H1 (cell line): Measurements from ENCODE around the gene VMA21. TPM values are rescaled to one million over a fixed set of nuclear protein-coding genes. Genes with fewer than 3 reads are reported as not detected.

Source experiments
- CTCF ChIA-PET: fragments of 300-600 bp; sonication (Branson Sonifier 250); formaldehyde crosslinking; loops from one replicate; lab custom pipeline; 2021; ENCODE audit not compliant: partially characterized antibody; lab: Charles Lee
- POLR2A ChIA-PET: fragments of 300-600 bp; sonication (Branson Sonifier 250); formaldehyde crosslinking; loops from one replicate; lab custom pipeline; 2021; ENCODE audit warnings: inconsistent platforms; ENCODE audit not compliant: partially characterized antibody; lab: Charles Lee
- DNase-seq, 2 experiments: peaks; one replicate each; pipeline versions ENCODE4 v3.0.0 to v3.0.0-alpha.2; 2010 to 2022; ENCODE audit warnings: low spot score in 2 of 2, low read depth in 1 of 2, mixed read lengths in 1 of 2
- FAIRE-seq: peaks from 2 replicates; lab custom pipeline; 2011; peaks lifted over from hg19 to GRCh38; lab: Jason Lieb, UNC
- H2AFZ ChIP-seq: 2 replicates; pipeline ENCODE4 v1.8.1; 2012; ENCODE audit warnings: low read length, inconsistent platforms
- H2AK5ac ChIP-seq: 2 replicates; pipeline ENCODE4 v1.6.1; 2013; ENCODE audit warnings: low read depth, low read length
- H2BK120ac ChIP-seq: replicated peaks from 2 replicates; pipeline ENCODE3; 2013; ENCODE audit warnings: low read depth, low read length, inconsistent platforms
- H2BK12ac ChIP-seq: 2 replicates; pipeline ENCODE4 v1.6.1; 2013; ENCODE audit warnings: low read depth, low read length
- H2BK15ac ChIP-seq: 2 replicates; pipeline ENCODE4 v1.6.1; 2013; ENCODE audit warnings: low read length
- H2BK20ac ChIP-seq: 2 replicates; pipeline ENCODE4 v1.6.1; 2013; ENCODE audit warnings: low read length
- H2BK5ac ChIP-seq: 2 replicates; pipeline ENCODE4 v1.6.1; 2013; ENCODE audit warnings: low read depth, low read length
- H3K14ac ChIP-seq: 2 replicates; pipeline ENCODE4 v1.6.1; 2013; ENCODE audit warnings: inconsistent platforms; ENCODE audit not compliant: insufficient read length
- H3K18ac ChIP-seq: 2 replicates; pipeline ENCODE4 v1.6.1; 2013; ENCODE audit warnings: low read length; ENCODE audit errors: extremely low read depth
- H3K23ac ChIP-seq: 2 replicates; pipeline ENCODE4 v1.6.1; 2013; ENCODE audit warnings: inconsistent platforms; ENCODE audit not compliant: insufficient read length
- H3K23me2 ChIP-seq: 2 replicates; pipeline ENCODE4 v1.6.1; 2013; ENCODE audit warnings: low read depth, low read length
- H3K27ac ChIP-seq: 2 replicates; pipeline ENCODE4 v1.6.1; 2011; ENCODE audit warnings: low read depth, low read length, inconsistent platforms
- H3K27me3 ChIP-seq, 4 experiments: replicated peaks in 1 of 4; 1 replicate in 1 of 4; 2 replicates in 3 of 4; pipeline versions ENCODE4 v1.6.1 to v1.8.1; 2011 to 2013; ENCODE audit warnings: low read length in 3 of 4, mild to moderate bottlenecking in 3 of 4, inconsistent platforms in 2 of 4, mixed read lengths in 2 of 4, moderate library complexity in 1 of 4; ENCODE audit not compliant: control insufficient read depth in 3 of 4, insufficient read depth in 3 of 4; ENCODE audit errors: extremely low read depth in 1 of 4
- H3K36me3 ChIP-seq, 4 experiments: 2 replicates each; pipeline versions ENCODE4 v1.6.1 to v1.8.1; 2011 to 2013; ENCODE audit warnings: mild to moderate bottlenecking in 4 of 4, low read length in 3 of 4, moderate library complexity in 2 of 4, control low read depth in 1 of 4, inconsistent platforms in 1 of 4; ENCODE audit not compliant: insufficient read depth in 4 of 4, control insufficient read depth in 2 of 4
- H3K4ac ChIP-seq: replicated peaks from 2 replicates; pipeline ENCODE3; 2013; ENCODE audit warnings: low read length, low read depth, mixed read lengths, inconsistent platforms; ENCODE audit not compliant: insufficient read length
- H3K4me1 ChIP-seq, 4 experiments: replicated peaks in 1 of 4; 1 replicate in 1 of 4; 2 replicates in 3 of 4; pipeline versions ENCODE4 v1.6.1 to v1.8.1; 2011 to 2013; ENCODE audit warnings: low read length in 3 of 4, inconsistent platforms in 2 of 4, mixed read lengths in 1 of 4; ENCODE audit not compliant: insufficient read depth in 4 of 4, control insufficient read depth in 3 of 4
- H3K4me2 ChIP-seq, 2 experiments: 2 replicates each; pipeline versions ENCODE4 v1.6.1 to v1.8.1; 2011 to 2013; ENCODE audit warnings: low read depth in 2 of 2, low read length in 2 of 2, control low read depth in 1 of 2, inconsistent platforms in 1 of 2, mild to moderate bottlenecking in 1 of 2; ENCODE audit not compliant: insufficient read depth in 1 of 2
- H3K4me3 ChIP-seq, 4 experiments: fragments of 200-600, 300-600 bp in 1 of 4; sonication (generic), shearing (Covaris generic), sonication (Bioruptor Twin) in 1 of 4; 2 replicates each; pipeline versions ENCODE4 v1.5.1 to v1.8.1; 2011 to 2016; ENCODE audit warnings: low read length in 4 of 4, low read depth in 3 of 4, control low read depth in 2 of 4, inconsistent platforms in 2 of 4, mild to moderate bottlenecking in 2 of 4, mixed read lengths in 1 of 4, moderate library complexity in 1 of 4; ENCODE audit not compliant: insufficient read depth in 2 of 4; ENCODE audit errors: extremely low read depth in 1 of 4
- H3K56ac ChIP-seq: replicated peaks from 2 replicates; pipeline ENCODE3; 2013; ENCODE audit warnings: low read depth, mild to moderate bottlenecking, mixed read lengths, low read length, inconsistent platforms; ENCODE audit not compliant: insufficient read length
- H3K79me1 ChIP-seq: 2 replicates; pipeline ENCODE4 v1.6.1; 2013; ENCODE audit warnings: low read depth, low read length, control low read depth
- H3K79me2 ChIP-seq, 2 experiments: 2 replicates each; pipeline versions ENCODE4 v1.6.1 to v1.8.1; 2012 to 2013; ENCODE audit warnings: low read length in 2 of 2, mild to moderate bottlenecking in 2 of 2, inconsistent platforms in 1 of 2; ENCODE audit not compliant: insufficient read depth in 2 of 2, control insufficient read depth in 1 of 2
- H3K9ac ChIP-seq, 4 experiments: replicated peaks in 1 of 4; 1 replicate in 1 of 4; 2 replicates in 3 of 4; pipeline versions ENCODE4 v1.6.1 to v1.8.1; 2011 to 2013; ENCODE audit warnings: low read depth in 3 of 4, low read length in 3 of 4, control low read depth in 2 of 4, mild to moderate bottlenecking in 2 of 4, moderate library complexity in 2 of 4, inconsistent platforms in 1 of 4; ENCODE audit errors: extremely low read depth in 1 of 4
- H3K9me3 ChIP-seq, 2 experiments: 2 replicates each; pipeline versions ENCODE4 v1.6.1 to v1.8.1; 2012 to 2013; ENCODE audit warnings: mild to moderate bottlenecking in 2 of 2, moderate library complexity in 2 of 2, control low read depth in 1 of 2, inconsistent platforms in 1 of 2, low read depth in 1 of 2, low read length in 1 of 2, mixed read lengths in 1 of 2; ENCODE audit not compliant: insufficient read depth in 2 of 2
- H4K20me1 ChIP-seq, 2 experiments: replicated peaks in 1 of 2; 2 replicates each; pipeline versions ENCODE3 to v1.8.1; 2011 to 2013; ENCODE audit warnings: inconsistent platforms in 2 of 2, low read length in 2 of 2, mild to moderate bottlenecking in 1 of 2; ENCODE audit not compliant: insufficient read depth in 2 of 2, control insufficient read depth in 1 of 2
- H4K5ac ChIP-seq: 2 replicates; pipeline ENCODE4 v1.6.1; 2013; ENCODE audit warnings: low read length, low read depth, mixed read lengths, inconsistent platforms; ENCODE audit not compliant: insufficient read length
- H4K8ac ChIP-seq: 2 replicates; pipeline ENCODE4 v1.8.0; 2013; ENCODE audit warnings: mild to moderate bottlenecking, moderate library complexity, low read length, inconsistent platforms; ENCODE audit not compliant: insufficient read depth; ENCODE audit errors: extremely low read depth
- H4K91ac ChIP-seq: replicated peaks from 2 replicates; pipeline ENCODE3; 2013; ENCODE audit warnings: low read length, mixed read lengths, inconsistent platforms; ENCODE audit not compliant: insufficient read length
- JUND ChIP-seq: IDR thresholded peaks from 2 replicates; pipeline ENCODE4 v1.6.1; 2011; ENCODE audit warnings: mild to moderate bottlenecking, improper control_type of control experiment, low read length
- SUZ12 ChIP-seq: fragments of 200-600 bp; sonication (generic); IDR thresholded peaks from 2 replicates; pipeline ENCODE4 v1.6.1; 2012; ENCODE audit warnings: mild to moderate bottlenecking, inconsistent platforms, low read length, moderate library complexity, mixed read lengths
- WGBS, 2 experiments: shearing (Covaris generic) in 1 of 2; methylation state at CpG; one replicate each; pipeline versions ENCODE4 v1.1.6 to v1.1.7; 2013 to 2015; ENCODE audit warnings: low lambda C conversion rate in 2 of 2, mixed read lengths in 2 of 2, inconsistent platforms in 1 of 2, low coverage in 1 of 2, missing lambda C conversion rate in 1 of 2; ENCODE audit not compliant: insufficient replicate concordance in 2 of 2, insufficient coverage in 1 of 2, insufficient read length in 1 of 2; ENCODE audit errors: extremely low coverage in 1 of 2, missing lambda C conversion rate in 1 of 2; 5-methylcytosine and 5-hydroxymethylcytosine counted together
- polyA plus RNA-seq, 7 experiments: library from polyadenylated mRNA; depleted of rRNA in 3 of 7; stranded (reverse) in 5 of 7; unstranded in 2 of 7; fragments of >200 nt in 5 of 7; fragments of 200-250 nt in 2 of 7; gene quantifications; 1 replicate in 5 of 7; 2 replicates in 1 of 7; 4 replicates in 1 of 7; pipeline versions ENCODE4 v1.2.1 to v1.2.3, GENCODE V29; 2011 to 2013; ENCODE audit warnings: missing spikeins in 2 of 7, mixed read lengths in 2 of 7
- total RNA-seq: library from RNA; stranded (reverse); fragmentation: NEBNext Ultra II Directional; extraction: Animal tissue kit (Norgen Biotek cat#: 25700); gene quantifications from 2 replicates; pipeline ENCODE4 v1.2.1, GENCODE V29; 2021

VMA21 gene
- total and polyA plus RNA-seq, 2 of the 8 experiments (the other 6 are each of a cell fraction or from before 2014, with no cell fraction given): 25.8 to 65.4 TPM

DNA sequence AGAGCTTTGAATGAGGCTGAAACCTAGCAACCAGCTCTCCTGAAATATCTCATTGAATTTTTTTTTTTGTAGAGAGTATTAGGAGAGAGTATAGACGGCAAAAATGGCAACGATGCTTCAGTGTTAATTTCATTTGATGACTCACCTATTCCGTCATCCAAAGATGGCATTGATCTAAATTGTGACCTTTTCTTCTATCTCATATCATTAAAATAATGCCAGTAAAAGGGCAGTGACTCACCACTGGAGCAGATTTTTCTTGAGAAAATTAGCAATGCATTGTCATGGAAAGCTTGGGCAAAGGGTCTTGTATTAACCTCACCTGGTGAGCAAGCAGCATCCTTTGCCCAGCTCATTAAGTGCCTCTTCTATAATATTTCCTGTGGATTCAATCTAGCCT, 19.6 kb downstream of the VMA21 start:
- CTCF ChIA-PET: no interaction called here

More for the DNA sequence above, 19.6 kb downstream of the VMA21 start:
- peaks cover 0 to 2% (median 0%) of the 10 kb centered on the region in 4 experiments; a peak in 2 of 7 replicates for H3K4me1 ChIP-seq
- H3K14ac ChIP-seq: no peak overlapping the region
- no peak overlapping the region for H3K4me3 ChIP-seq
- no peak overlapping the region for H2AK5ac ChIP-seq
- no peaks in the 10 kb centered on the region for H3K36me3 ChIP-seq
- no peaks in the 10 kb centered on the region for H4K20me1 ChIP-seq
- H3K23me2 ChIP-seq: no peaks in the 10 kb centered on the region
- H3K27me3 ChIP-seq: no peaks in the 10 kb centered on the region
- FAIRE-seq (no peak), DNase-seq (no peak)
- no peaks in the 10 kb centered on the region for H3K9me3 ChIP-seq
- no peak overlapping the region for H3K27ac ChIP-seq
- no peak overlapping the region for H2AFZ ChIP-seq
- H3K9ac ChIP-seq: no peak overlapping the region
- H2BK15ac ChIP-seq: no peak overlapping the region
- TF ChIP-seq SUZ12 (no peak), JUND (0 out of 2 replicates have a peak, but pooled peaks have one; percentile 39)
- POLR2A ChIA-PET: no interaction called here
- no peak overlapping the region for H3K4ac ChIP-seq
- no peak overlapping the region for H3K18ac ChIP-seq
- 92% methylated on average over 3 of the region's 3 CpGs; no CpG with 5 or more reads in 1 of the 2 experiments for WGBS, 2 experiments
- no peak overlapping the region for H3K56ac ChIP-seq
- H3K79me2 ChIP-seq: no peaks in the 10 kb centered on the region
- H2BK5ac ChIP-seq: no peak overlapping the region
- no peak overlapping the region for H4K8ac ChIP-seq
- H3K79me1 ChIP-seq: no peaks in the 10 kb centered on the region
- no peak overlapping the region for H3K4me2 ChIP-seq
- H4K91ac ChIP-seq: no peak overlapping the region
- no peak overlapping the region for H3K23ac ChIP-seq
- no peak overlapping the region for H4K5ac ChIP-seq
- H2BK12ac ChIP-seq: no peak overlapping the region
- no peak overlapping the region for H2BK120ac ChIP-seq
- H2BK20ac ChIP-seq: no peak overlapping the region
